Measurements from ENCODE around the gene DNAJB11. TPM values are rescaled to one million over a fixed set of nuclear protein-coding genes. Genes with fewer than 3 reads are reported as not detected.
"Not testable (repeated sequence)": the region's sequence is repeated elsewhere in the genome, so short reads cannot be mapped to it uniquely, and the experiment has no call there.

The DNAJB11 gene
- total and polyA plus RNA-seq, 2 experiments from 2014 or later, result 72.6 to 85.6 TPM

- not testable (repeated sequence) for DNase-seq (ENCODE audit: low spot score); H3K36me3 Mint-ChIP-seq (ENCODE audit: low read depth); H3K27ac Mint-ChIP-seq; H3K79me2 ChIP-seq (replicated peaks; ENCODE audit: insufficient read depth); H3K4me2 ChIP-seq; H3K4me3 ChIP-seq; H3K27me3 Mint-ChIP-seq (ENCODE audit: insufficient read depth, low read depth, poor library complexity); H3K36me3 ChIP-seq (ENCODE audit: insufficient read depth); H3K9me2 ChIP-seq (ENCODE audit: insufficient read depth); H3K4me1 ChIP-seq (ENCODE audit: insufficient read depth); H3K27ac ChIP-seq (ENCODE audit: low read depth); H3F3A ChIP-seq (replicated peaks; ENCODE audit: low read depth); H2AFZ ChIP-seq; H3K4me1 Mint-ChIP-seq; H3K27me3 ChIP-seq (ENCODE audit: insufficient read depth); H3K9me3 Mint-ChIP-seq; ATAC-seq; H3K4me3 Mint-ChIP-seq; H4K20me1 ChIP-seq (replicated peaks; ENCODE audit: insufficient read depth)
Measured at GRCh38 chr3:186634207-186634606, 63.7 kb downstream of the DNAJB11 start.

Small RNAs within 50 kb of the gene (small RNA-seq; reads per million reads assigned to genes)
- not detected for gene RF00017 (ENCODE audit: low replicate concordance)

Other genes starting within 250 kb of the DNAJB11 start
- gene DGKG, start 208.5 kb upstream of the DNAJB11 start, total RNA-seq (2014; rRNA removed; shearing (Covaris generic)), result 0.14 TPM in 1 of 2 replicates, not detected in the other
- 0.17 and 0.31 TPM in 2 replicates for gene DGKG, start 208.5 kb upstream of the DNAJB11 start, polyA plus RNA-seq (2016; fragmentation: Nextera tagmentation; extraction: Ambion mirVana)
- 0.74 and 2.9 TPM in 2 replicates for gene CRYGS, start 26.3 kb upstream of the DNAJB11 start, total RNA-seq (2014; rRNA removed; shearing (Covaris generic))
- 1.8 and 2.0 TPM in 2 replicates for gene CRYGS, start 26.3 kb upstream of the DNAJB11 start, polyA plus RNA-seq (2016; fragmentation: Nextera tagmentation; extraction: Ambion mirVana)
- 16.7 and 22.6 TPM in 2 replicates for gene TBCCD1, start 3.4 kb upstream of the DNAJB11 start, total RNA-seq (2014; rRNA removed; shearing (Covaris generic))
- gene TBCCD1, start 3.4 kb upstream of the DNAJB11 start, polyA plus RNA-seq (2016; fragmentation: Nextera tagmentation; extraction: Ambion mirVana), result 5.8 and 7.3 TPM in 2 replicates
- 0.10 TPM in 1 of 2 replicates, not detected in the other for gene AHSG, start 42.3 kb downstream of the DNAJB11 start, total RNA-seq (2014; rRNA removed; shearing (Covaris generic))
- gene AHSG, start 42.3 kb downstream of the DNAJB11 start, polyA plus RNA-seq (2016; fragmentation: Nextera tagmentation; extraction: Ambion mirVana), result 0.18 and 0.21 TPM in 2 replicates
- not detected in 2 replicates for gene FETUB, start 69.7 kb downstream of the DNAJB11 start, total RNA-seq (2014; rRNA removed; shearing (Covaris generic))
- 0.26 TPM in 1 of 2 replicates, not detected in the other for gene FETUB, start 69.7 kb downstream of the DNAJB11 start, polyA plus RNA-seq (2016; fragmentation: Nextera tagmentation; extraction: Ambion mirVana)
- not detected in 2 replicates for gene HRG, start 95.3 kb downstream of the DNAJB11 start, total RNA-seq (2014; rRNA removed; shearing (Covaris generic))
- not detected in 2 replicates for gene HRG, start 95.3 kb downstream of the DNAJB11 start, polyA plus RNA-seq (2016; fragmentation: Nextera tagmentation; extraction: Ambion mirVana)
- 0.49 TPM in 1 of 2 replicates, not detected in the other for gene KNG1, start 146.6 kb downstream of the DNAJB11 start, total RNA-seq (2014; rRNA removed; shearing (Covaris generic))
- 0.09 TPM in 1 of 2 replicates, not detected in the other for gene KNG1, start 146.6 kb downstream of the DNAJB11 start, polyA plus RNA-seq (2016; fragmentation: Nextera tagmentation; extraction: Ambion mirVana)
- gene EIF4A2, start 212.9 kb downstream of the DNAJB11 start, total RNA-seq (2014; rRNA removed; shearing (Covaris generic)), result 666 and 697 TPM in 2 replicates
- 386 and 433 TPM in 2 replicates for gene EIF4A2, start 212.9 kb downstream of the DNAJB11 start, polyA plus RNA-seq (2016; fragmentation: Nextera tagmentation; extraction: Ambion mirVana)
- 107 and 109 TPM in 2 replicates for gene RFC4, start 235.8 kb downstream of the DNAJB11 start, total RNA-seq (2014; rRNA removed; shearing (Covaris generic))
- 60.3 and 73.3 TPM in 2 replicates for gene RFC4, start 235.8 kb downstream of the DNAJB11 start, polyA plus RNA-seq (2016; fragmentation: Nextera tagmentation; extraction: Ambion mirVana)